HepG2 (cell line): ENCODE results near the gene DOK4. TPM values are rescaled to one million over a fixed set of nuclear protein-coding genes. Genes with fewer than 3 reads are reported as not detected.

Source experiments
- ARID5B ChIP-seq: IDR thresholded peaks from 2 replicates; pipeline ENCODE4 v1.4.0; 2020; ENCODE audit warnings: mild to moderate bottlenecking, missing genetic modification reagents
- FOSL1 ChIP-seq: sonication (generic); formaldehyde crosslinking; IDR thresholded peaks from 2 replicates; pipeline ENCODE4 v1.9.0; 2021; ENCODE audit warnings: missing genetic modification reagents, borderline replicate concordance
- HIC2 ChIP-seq: sonication (generic); formaldehyde crosslinking; IDR thresholded peaks from 2 replicates; pipeline ENCODE4 v1.9.0; 2022; ENCODE audit warnings: low read depth, missing genetic modification reagents
- ISX ChIP-seq: sonication (generic); formaldehyde crosslinking; conservative IDR thresholded peaks from 2 replicates; pipeline ENCODE4 v1.5.0; 2020; ENCODE audit warnings: missing genetic modification reagents
- MED8 ChIP-seq: sonication (generic); formaldehyde crosslinking; IDR thresholded peaks from 2 replicates; pipeline ENCODE4 v1.8.1; 2023; ENCODE audit warnings: mild to moderate bottlenecking, missing genetic modification reagents; ENCODE audit not compliant: insufficient replicate concordance
- MLX ChIP-seq: IDR thresholded peaks from 2 replicates; pipeline ENCODE4 v1.6.1; 2016
- MYPOP ChIP-seq: sonication (generic); formaldehyde crosslinking; IDR thresholded peaks from 2 replicates; pipeline ENCODE4 v1.8.1; 2023; ENCODE audit warnings: mild to moderate bottlenecking, moderate library complexity, missing genetic modification reagents
- MZF1 ChIP-seq: sonication (generic); formaldehyde crosslinking; IDR thresholded peaks from 2 replicates; pipeline ENCODE4 v1.8.1; 2023; ENCODE audit warnings: mild to moderate bottlenecking, missing genetic modification reagents, borderline replicate concordance
- NFATC3 ChIP-seq: sonication (generic); formaldehyde crosslinking; IDR thresholded peaks from 2 replicates; pipeline ENCODE4 v1.5.1; 2020; ENCODE audit warnings: mild to moderate bottlenecking, missing genetic modification reagents
- NFKBIZ ChIP-seq: IDR thresholded peaks from 2 replicates; pipeline ENCODE4 v1.6.1; 2018; ENCODE audit warnings: missing genetic modification reagents, missing compliant biosample characterization
- PRMT3 ChIP-seq: sonication (generic); formaldehyde crosslinking; IDR thresholded peaks from 2 replicates; pipeline ENCODE4 v1.8.1; 2022; ENCODE audit warnings: low read depth, mild to moderate bottlenecking, moderate library complexity, missing genetic modification reagents, borderline replicate concordance
- RELA ChIP-seq: sonication (generic); formaldehyde crosslinking; IDR thresholded peaks from 2 replicates; pipeline ENCODE4 v1.4.0; 2020; ENCODE audit warnings: missing genetic modification reagents
- SMAD1 ChIP-seq: sonication (generic); formaldehyde crosslinking; IDR thresholded peaks from 2 replicates; pipeline ENCODE4 v1.4.0; 2020; ENCODE audit warnings: missing genetic modification reagents, low read depth, mild to moderate bottlenecking, borderline replicate concordance
- SNAI1 ChIP-seq: sonication (generic); formaldehyde crosslinking; IDR thresholded peaks from 2 replicates; pipeline ENCODE4 v1.5.0; 2020; ENCODE audit warnings: mild to moderate bottlenecking, missing genetic modification reagents, borderline replicate concordance
- XBP1 ChIP-seq: sonication (generic); formaldehyde crosslinking; IDR thresholded peaks from 2 replicates; pipeline ENCODE4 v1.5.0; 2020; ENCODE audit warnings: missing genetic modification reagents
- ZNF20 ChIP-seq: sonication (generic); formaldehyde crosslinking; IDR thresholded peaks from 2 replicates; pipeline ENCODE4 v1.4.0; 2020; ENCODE audit warnings: mild to moderate bottlenecking, moderate library complexity, missing genetic modification reagents
- ZNF33A ChIP-seq: sonication (generic); formaldehyde crosslinking; IDR thresholded peaks from 2 replicates; pipeline ENCODE4 v1.5.1; 2020; ENCODE audit warnings: missing genetic modification reagents, mild to moderate bottlenecking, moderate library complexity, borderline replicate concordance
- ZSCAN25 ChIP-seq: sonication (generic); formaldehyde crosslinking; IDR thresholded peaks from 2 replicates; pipeline ENCODE4 v1.8.0; 2022; ENCODE audit warnings: mild to moderate bottlenecking, missing genetic modification reagents
- polyA plus RNA-seq, 8 experiments: library from polyadenylated mRNA; depleted of rRNA in 3 of 8; stranded (reverse) in 7 of 8; unstranded in 1 of 8; fragments of >200 nt; fragmentation: Illumina TruSeq in 4 of 8; extraction: Trizol in 4 of 8; gene quantifications; 2 replicates each; pipeline versions ENCODE4 v1.2.1 to v1.2.3, GENCODE V29; 2011 to 2016; ENCODE audit warnings: low read depth in 4 of 8, missing spikeins in 1 of 8, mixed read lengths in 1 of 8; ENCODE audit not compliant: insufficient read depth in 1 of 8
- total RNA-seq, 5 experiments: library from RNA; depleted of rRNA; stranded (reverse); fragments of >200 nt; fragmentation: Illumina TruSeq; extraction: Trizol; gene quantifications; 2 replicates each; pipeline ENCODE4 v1.2.3, GENCODE V29; 2016; ENCODE audit warnings: low read depth in 1 of 5

DOK4 gene
- total and polyA plus RNA-seq, 2 of the 13 experiments (the other 11 are each of a cell fraction or from before 2014, with no cell fraction given), result 52.7 to 70.0 TPM

GRCh38 chr16:57482845-57483545 lies 3.3 kb downstream of the DOK4 start (continued):
- TF ChIP-seq MED8 (CRISPR knock-in tag) (no peak), XBP1 (no peak), NFATC3 (CRISPR knock-in tag) (no peak), RELA (CRISPR knock-in tag) (no peak), SNAI1 (CRISPR knock-in tag) (no peak), ISX (CRISPR knock-in tag) (no peak), ZNF33A (no peak), FOSL1 (CRISPR knock-in tag) (peak; percentile 77), MLX (CRISPR knock-in tag) (peak; percentile 65; the same call in 1 of the 2 replicates), HIC2 (CRISPR knock-in tag) (peak; percentile 85; the same call in 1 of the 2 replicates), ZNF20 (no peak), ZSCAN25 (peak; percentile 83), MYPOP (CRISPR knock-in tag) (no peak), MZF1 (CRISPR knock-in tag) (no peak), SMAD1 (CRISPR knock-in tag) (no peak), PRMT3 (CRISPR knock-in tag) (no peak), NFKBIZ (CRISPR knock-in tag) (peak; percentile 18; the same call in 1 of the 2 replicates), ARID5B (CRISPR knock-in tag) (peak; percentile 77)
